ENCODE measurements around the gene ABHD16A. TPM values are rescaled to one million over a fixed set of nuclear protein-coding genes. Genes with fewer than 3 reads are reported as not detected.

Gene ABHD16A
- total and polyA plus RNA-seq, 2 of the 13 experiments (the other 11 are each of a cell fraction or from before 2014, with no cell fraction given): 43.5 to 45.4 TPM

- TF ChIP-seq HDAC1 (CRISPR knock-in tag; IDR thresholded peaks at IDR 0.05) (peak; percentile 78), ZKSCAN1 (IDR thresholded peaks at IDR 0.05; ENCODE audit: low read length) (peak; percentile 66; the same call in 1 of the 2 replicates), REXO4 (CRISPR knock-in tag; IDR thresholded peaks at IDR 0.05; ENCODE audit: borderline replicate concordance) (no peak), POGZ (CRISPR knock-in tag; IDR thresholded peaks at IDR 0.05) (peak; percentile 27), ZNF382 (CRISPR knock-in tag; IDR thresholded peaks at IDR 0.05; ENCODE audit: borderline replicate concordance) (no peak), YEATS2 (CRISPR knock-in tag; IDR thresholded peaks at IDR 0.05; ENCODE audit: borderline replicate concordance) (peak; percentile 47; the same call in 1 of the 2 replicates), DMTF1 (CRISPR knock-in tag; IDR thresholded peaks at IDR 0.05) (no peak), SALL1 (CRISPR knock-in tag; IDR thresholded peaks at IDR 0.05) (peak; percentile 39), SP5 (CRISPR knock-in tag; IDR thresholded peaks at IDR 0.05; ENCODE audit: borderline replicate concordance, low read depth) (peak; percentile 99), ZNF33B (CRISPR knock-in tag; IDR thresholded peaks at IDR 0.05) (no peak), ZNF724P (CRISPR knock-in tag; IDR thresholded peaks at IDR 0.05; ENCODE audit: borderline replicate concordance) (no peak), XRCC5 (optimal IDR thresholded peaks at IDR 0.05; ENCODE audit: low read length) (peak; percentile 88), ETV5 (CRISPR knock-in tag; IDR thresholded peaks at IDR 0.05; ENCODE audit: borderline replicate concordance) (peak; percentile 29; the same call in 1 of the 2 replicates), FOXK1 (CRISPR knock-in tag; IDR thresholded peaks at IDR 0.05; ENCODE audit: borderline replicate concordance, low read depth) (no peak), ZNF282 (IDR thresholded peaks at IDR 0.05; ENCODE audit: partially characterized antibody) (no peak), MEIS1 (CRISPR knock-in tag; IDR thresholded peaks at IDR 0.05; ENCODE audit: borderline replicate concordance) (no peak), PHF21A (CRISPR knock-in tag; IDR thresholded peaks at IDR 0.05) (peak; percentile 77), ZFP1 (CRISPR knock-in tag; IDR thresholded peaks at IDR 0.05) (no peak), ZBTB1 (CRISPR knock-in tag; IDR thresholded peaks at IDR 0.05; ENCODE audit: borderline replicate concordance) (no peak), ZNF121 (CRISPR knock-in tag; IDR thresholded peaks at IDR 0.05) (peak; percentile 9; the same call in 1 of the 2 replicates), ZNF547 (CRISPR knock-in tag; IDR thresholded peaks at IDR 0.05) (peak; percentile 59; the same call in 1 of the 2 replicates), ZNF891 (CRISPR knock-in tag; IDR thresholded peaks at IDR 0.05) (peak; percentile 28; the same call in 1 of the 2 replicates), ZNF260 (CRISPR knock-in tag; IDR thresholded peaks at IDR 0.05; ENCODE audit: borderline replicate concordance, low read depth) (no peak), SAP130 (CRISPR knock-in tag; IDR thresholded peaks at IDR 0.05; ENCODE audit: low read depth) (peak; percentile 79), ASH2L (IDR thresholded peaks at IDR 0.05; ENCODE audit: insufficient read length, low read depth, low read length) (peak; percentile 70)
- TF ChIP-seq, protein P1, sequence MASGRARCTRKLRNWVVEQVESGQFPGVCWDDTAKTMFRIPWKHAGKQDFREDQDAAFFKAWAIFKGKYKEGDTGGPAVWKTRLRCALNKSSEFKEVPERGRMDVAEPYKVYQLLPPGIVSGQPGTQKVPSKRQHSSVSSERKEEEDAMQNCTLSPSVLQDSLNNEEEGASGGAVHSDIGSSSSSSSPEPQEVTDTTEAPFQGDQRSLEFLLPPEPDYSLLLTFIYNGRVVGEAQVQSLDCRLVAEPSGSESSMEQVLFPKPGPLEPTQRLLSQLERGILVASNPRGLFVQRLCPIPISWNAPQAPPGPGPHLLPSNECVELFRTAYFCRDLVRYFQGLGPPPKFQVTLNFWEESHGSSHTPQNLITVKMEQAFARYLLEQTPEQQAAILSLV (CRISPR knock-in tag; IDR thresholded peaks at IDR 0.05; ENCODE audit: borderline replicate concordance): no peak
- TF ChIP-seq, protein P2, sequence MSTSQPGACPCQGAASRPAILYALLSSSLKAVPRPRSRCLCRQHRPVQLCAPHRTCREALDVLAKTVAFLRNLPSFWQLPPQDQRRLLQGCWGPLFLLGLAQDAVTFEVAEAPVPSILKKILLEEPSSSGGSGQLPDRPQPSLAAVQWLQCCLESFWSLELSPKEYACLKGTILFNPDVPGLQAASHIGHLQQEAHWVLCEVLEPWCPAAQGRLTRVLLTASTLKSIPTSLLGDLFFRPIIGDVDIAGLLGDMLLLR (CRISPR knock-in tag; IDR thresholded peaks at IDR 0.05): 0 out of 2 replicates have a peak, but pooled peaks have one; percentile 17
These were observed 26.4 kb upstream of the ABHD16A start (continued) for GRCh38 chr6:31729515-31729978.
